Left ventricle myocardium inferior (tissue), 1 donor: ENCODE measurements around the gene VPS13A. TPM values are rescaled to one million over a fixed set of nuclear protein-coding genes. Genes with fewer than 3 reads are reported as not detected.

Experiments
- DNase-seq: peaks from one replicate; pipeline ENCODE4 v3.0.0-alpha.2; 2020
- H3K27ac ChIP-seq: fragments of 200-600 bp; replicated peaks from 2 replicates; pipeline ENCODE4 v1.8.0; 2021
- H3K27me3 ChIP-seq: fragments of 200-600 bp; 2 replicates; pipeline ENCODE4 v1.8.0; 2021; ENCODE audit warnings: low read depth
- H3K36me3 ChIP-seq: fragments of 200-600 bp; 2 replicates; pipeline ENCODE4 v1.8.0; 2021
- H3K4me1 ChIP-seq: fragments of 200-600 bp; 2 replicates; pipeline ENCODE4 v1.8.0; 2021
- H3K4me3 ChIP-seq: fragments of 200-600 bp; 2 replicates; pipeline ENCODE4 v1.8.0; 2021; ENCODE audit warnings: mild to moderate bottlenecking, moderate library complexity
- H3K9me3 ChIP-seq: fragments of 200-600 bp; replicated peaks from 2 replicates; pipeline ENCODE4 v1.8.0; 2021
- CTCF ChIP-seq: fragments of 200-600 bp; IDR thresholded peaks from 2 replicates; pipeline ENCODE4 v1.8.0; 2021; ENCODE audit warnings: antibody characterized with exemption, mild to moderate bottlenecking, borderline replicate concordance
- intact Hi-C: fragments of 100-400 bp; cut with micrococcal nuclease; formaldehyde crosslinking; loops from one replicate; pipeline ENCODE4 v1.11.0; 2022
- total RNA-seq: library from RNA; stranded (reverse); fragmentation: NEBNext Ultra II Directional; extraction: Animal tissue kit (Norgen Biotek cat#: 25700); gene quantifications from one replicate; pipeline ENCODE4 v1.2.1, GENCODE V29; 2021
- donor health status: DM: no; HTN: yes; CAD: no; lungs with severe emphysema.

The VPS13A gene
- total RNA-seq, 1 donor from 2014 or later: 32.5 TPM

GRCh38 chr9:77456829-77457437 is 279.6 kb downstream of the VPS13A start:
- peak; percentile 78 for DNase-seq
- Histone ChIP-seq H3K9me3 (no peaks in the 10 kb centered on the region), H3K4me3 (no peak overlapping the region), H3K27ac (no peak overlapping the region), H3K36me3 (no peaks in the 10 kb centered on the region), H3K4me1 (peaks cover 10% of the 10 kb centered on the region), H3K27me3 (no peaks in the 10 kb centered on the region)
- intact Hi-C loops: loop anchor here (5.0 kb wide), 2 partner anchors 190 to 295 kb away; partner anchors contain the start of gene GNA14
- peak; percentile 90 for TF ChIP-seq CTCF

DNA sequence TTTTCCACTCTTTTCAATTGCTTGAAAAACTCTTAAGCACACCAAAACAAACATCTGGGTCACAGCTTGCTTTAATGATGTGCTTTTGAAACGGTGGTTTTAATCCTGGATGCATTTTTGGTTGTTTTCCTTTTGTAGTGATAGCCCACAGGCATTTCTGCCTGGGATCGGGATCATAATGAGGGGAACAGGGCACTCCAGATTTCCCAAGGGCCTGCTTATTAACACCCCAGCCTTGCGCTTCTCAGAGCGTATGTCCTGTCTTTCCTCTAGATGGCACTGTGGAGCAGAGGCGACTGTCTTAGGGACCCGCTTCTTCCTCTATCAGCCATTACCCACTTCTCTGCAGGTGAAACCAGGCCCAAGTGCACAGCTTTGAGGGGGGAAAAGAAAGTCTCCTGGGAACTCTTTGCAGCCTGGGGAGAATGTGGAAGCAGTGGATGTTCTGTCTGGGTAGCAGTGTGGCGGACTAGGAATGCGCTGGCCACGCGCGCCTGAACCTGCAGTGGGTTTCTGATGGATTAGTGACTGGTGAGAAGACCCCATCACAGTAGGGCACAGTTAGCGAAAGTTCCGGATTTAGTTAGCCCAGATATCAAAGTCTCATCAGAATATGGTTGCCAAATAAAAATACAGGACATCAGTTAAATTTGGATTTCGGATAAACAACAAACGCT is 280.7 kb downstream of the VPS13A start:
- peak; percentile 26 for DNase-seq
- intact Hi-C loops: loop anchor here (5.0 kb wide), 2 partner anchors 189 to 294 kb away; partner anchors contain the start of gene GNA14
- Histone ChIP-seq H3K27me3 (no peaks in the 10 kb centered on the region), H3K9me3 (no peaks in the 10 kb centered on the region), H3K4me1 (peaks cover 10% of the 10 kb centered on the region), H3K4me3 (no peak overlapping the region), H3K36me3 (no peaks in the 10 kb centered on the region), H3K27ac (no peak overlapping the region)
- TF ChIP-seq CTCF: peak; percentile 89

DNA sequence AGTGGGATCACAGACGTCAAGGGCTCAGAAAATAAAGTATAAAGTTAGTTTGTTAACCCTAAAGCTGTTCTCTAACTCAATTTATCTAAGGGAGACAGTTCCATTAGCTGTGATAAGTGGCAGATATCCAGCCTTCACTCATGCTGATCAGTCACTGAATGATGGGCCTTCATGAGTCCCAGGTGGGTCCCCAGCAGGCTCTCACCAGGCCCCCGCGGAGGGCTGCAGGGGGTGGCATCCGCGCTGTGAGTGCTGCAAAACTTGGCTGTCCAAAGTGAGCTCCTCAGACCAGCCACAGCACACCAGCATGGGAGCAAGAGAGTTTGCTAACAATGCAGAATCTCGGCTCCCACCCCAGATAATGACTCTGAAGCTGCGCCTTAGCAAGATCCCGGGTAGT is 283.6 kb downstream of the VPS13A start:
- intact Hi-C loops: no loop called here
- no peak for DNase-seq
- H3K9me3 ChIP-seq: no peaks in the 10 kb centered on the region
- no peaks in the 10 kb centered on the region for H3K36me3 ChIP-seq
- H3K4me3 ChIP-seq: no peak overlapping the region
- no peak for TF ChIP-seq CTCF
- H3K27me3 ChIP-seq: no peaks in the 10 kb centered on the region
- H3K27ac ChIP-seq: no peak overlapping the region
- peaks cover 10% of the 10 kb centered on the region for H3K4me1 ChIP-seq

- no peaks in the 10 kb centered on the region for H3K36me3 ChIP-seq
- H3K27ac ChIP-seq: no peak overlapping the region
- peaks cover 10% of the 10 kb centered on the region for H3K4me1 ChIP-seq
- no peaks in the 10 kb centered on the region for H3K27me3 ChIP-seq
- no peak for DNase-seq
- no peaks in the 10 kb centered on the region for H3K9me3 ChIP-seq
- TF ChIP-seq CTCF: no peak
- H3K4me3 ChIP-seq: no peak overlapping the region
- intact Hi-C loops: no loop called here
These were observed 284.7 kb downstream of the VPS13A start for GRCh38 chr9:77462066-77462465.

- no peaks in the 10 kb centered on the region for H3K27me3 ChIP-seq
- TF ChIP-seq CTCF: no peak
- H3K4me3 ChIP-seq: no peak overlapping the region
- DNase-seq: no peak
- intact Hi-C loops: no loop called here
- no peak overlapping the region for H3K27ac ChIP-seq
- peaks cover under 1% of the 10 kb centered on the region for H3K4me1 ChIP-seq
- H3K36me3 ChIP-seq: no peaks in the 10 kb centered on the region
- no peaks in the 10 kb centered on the region for H3K9me3 ChIP-seq
These were observed 285.8 kb downstream of the VPS13A start for GRCh38 chr9:77463151-77463550.
